Right cardiac atrium (tissue), 5 donors: ENCODE data around the gene KCTD13. TPM values are rescaled to one million over a fixed set of nuclear protein-coding genes. Genes with fewer than 3 reads are reported as not detected.

Experiments used
- ATAC-seq, 2 donors: fragments of 200-7000 bp; cut with Tn5 transposase; one replicate each; pipeline versions ENCODE4 v1.8.0 to v1.9.1; 2020; ENCODE audit warnings: moderate library complexity in 2 of 2, mild to moderate bottlenecking in 1 of 2
- DNase-seq, 3 donors: peaks; one replicate each; pipeline ENCODE4 v3.0.0-alpha.2; 2020
- H3K27ac ChIP-seq: one replicate; pipeline ENCODE4 v1.5.1; 2013; ENCODE audit warnings: mild to moderate bottlenecking, low read length, control low read depth, moderate library complexity
- H3K27me3 ChIP-seq: one replicate; pipeline ENCODE4 v1.6.1; 2013; ENCODE audit not compliant: control insufficient read depth, insufficient read depth
- H3K4me1 ChIP-seq: one replicate; pipeline ENCODE4 v1.6.1; 2013; ENCODE audit warnings: low read length; ENCODE audit not compliant: control insufficient read depth, insufficient read depth
- H3K4me3 ChIP-seq: one replicate; pipeline ENCODE4 v1.5.1; 2013; ENCODE audit warnings: low read length, control low read depth
- H3K9me3 ChIP-seq: one replicate; pipeline ENCODE4 v1.6.1; 2013; ENCODE audit warnings: low read length; ENCODE audit not compliant: control insufficient read depth
- WGBS: extraction: QIAGEN DNeasy Blood & Tissue Kit; methylation state at CpG from one replicate; pipeline ENCODE4 v1.1.7; 2013; 5-methylcytosine and 5-hydroxymethylcytosine counted together
- intact Hi-C, 4 donors: fragments of 100-400 bp; cut with DNase I; formaldehyde crosslinking; loops; one replicate each; pipeline versions ENCODE4 v1.11.0 to v1.14.0; 2022 to 2023
- long read RNA-seq, 4 donors: library from polyadenylated mRNA; unstranded; transcript quantifications; one replicate each; pipeline ENCODE4 v2.0.0, GENCODE V29; 2020 to 2021
- polyA plus RNA-seq: library from polyadenylated mRNA; stranded (reverse); fragments of 200-250 nt; gene quantifications from one replicate; pipeline ENCODE4 v1.2.3, GENCODE V29; 2013
- total RNA-seq, 4 donors: library from RNA; stranded (reverse); fragmentation: NEBNext Ultra II Directional; extraction: Animal tissue kit (Norgen Biotek cat#: 25700); gene quantifications; one replicate each; pipeline ENCODE4 v1.2.1, GENCODE V29; 2021
- donor health status: healthy with polysubstance abuse.
- donor health status: DM: no; HTN: yes; CAD: no.
- donor health status: DM: no; HTN: no; CAD: no.
- donor health status: DM: no; HTN: yes; CAD: no; lungs with severe emphysema.
- donor health status: DM: yes; HTN: yes; CAD: no.

The KCTD13 gene, protein sequence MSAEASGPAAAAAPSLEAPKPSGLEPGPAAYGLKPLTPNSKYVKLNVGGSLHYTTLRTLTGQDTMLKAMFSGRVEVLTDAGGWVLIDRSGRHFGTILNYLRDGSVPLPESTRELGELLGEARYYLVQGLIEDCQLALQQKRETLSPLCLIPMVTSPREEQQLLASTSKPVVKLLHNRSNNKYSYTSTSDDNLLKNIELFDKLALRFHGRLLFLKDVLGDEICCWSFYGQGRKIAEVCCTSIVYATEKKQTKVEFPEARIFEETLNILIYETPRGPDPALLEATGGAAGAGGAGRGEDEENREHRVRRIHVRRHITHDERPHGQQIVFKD
- 10 to 100 TPM in 2 of 4 donors, 1 to 10 TPM in 2; 7.3 to 12.8 (median 9.2) TPM for total RNA-seq
- polyA plus RNA-seq: 7.1 TPM
- long read RNA-seq, donor 1, full-length matches to known transcripts: 14 of 22 reads
- long read RNA-seq, donor 1, partial matches to known transcripts: 1 of 22 reads
- long read RNA-seq, donor 1, other reads (novel, unspliced or antisense): 7 of 22 reads
- long read RNA-seq, donor 2, partial matches to known transcripts: 0 of 2 reads
- long read RNA-seq, donor 2, other reads (novel, unspliced or antisense): 2 of 2 reads
- long read RNA-seq, donor 3, full-length matches to known transcripts: 13 of 19 reads
- long read RNA-seq, donor 3, partial matches to known transcripts: 1 of 19 reads
- long read RNA-seq, donor 3, other reads (novel, unspliced or antisense): 5 of 19 reads
- long read RNA-seq, donor 4, full-length matches to known transcripts: 5 of 6 reads
- long read RNA-seq, donor 4, partial matches to known transcripts: 0 of 6 reads
- long read RNA-seq, donor 4, other reads (novel, unspliced or antisense): 1 of 6 reads

DNA sequence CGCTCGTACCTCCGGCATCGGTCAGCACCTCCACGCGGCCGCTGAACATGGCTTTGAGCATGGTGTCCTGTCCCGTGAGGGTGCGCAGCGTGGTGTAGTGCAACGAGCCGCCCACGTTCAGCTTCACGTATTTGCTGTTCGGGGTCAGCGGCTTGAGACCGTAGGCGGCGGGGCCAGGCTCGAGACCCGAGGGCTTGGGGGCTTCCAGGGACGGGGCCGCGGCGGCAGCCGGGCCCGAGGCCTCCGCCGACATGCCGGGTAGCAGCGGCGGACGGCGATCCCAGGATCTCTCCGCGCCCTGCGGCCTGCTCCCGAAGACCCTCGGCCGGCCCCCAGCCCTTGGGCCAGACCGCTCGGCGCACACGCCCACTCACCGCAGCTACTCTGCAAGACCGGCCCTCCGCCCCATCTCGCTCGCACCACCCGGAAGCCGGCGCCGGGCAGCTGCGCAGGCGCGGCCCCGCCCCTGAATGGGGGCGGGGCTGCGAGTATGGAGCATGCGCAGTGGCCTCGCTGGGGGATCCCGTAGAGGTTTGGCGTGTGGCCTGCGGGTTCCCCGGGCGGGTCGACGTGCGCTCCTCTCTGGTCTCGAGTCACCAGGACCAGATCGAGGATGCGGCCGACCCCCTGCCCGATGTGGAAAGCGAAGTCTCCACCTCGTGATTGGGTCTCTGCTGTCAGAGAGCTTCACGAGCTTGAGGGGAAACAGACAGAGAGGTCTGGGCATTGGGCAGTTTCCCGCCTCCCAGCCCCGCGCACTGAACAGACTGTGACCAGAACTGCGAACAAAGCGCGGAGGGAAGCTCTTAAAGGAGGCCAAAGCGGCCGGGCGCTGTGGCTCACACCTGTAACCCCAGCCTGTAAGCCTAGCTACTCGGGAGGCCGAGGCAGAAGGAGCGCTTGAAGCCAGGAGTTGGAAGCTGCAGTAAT lies at the start of gene KCTD13:
Gene KCTD13 (minus strand): TSS at position 446 of the 930 bp plus-strand sequence. CDS start 193 bp downstream, at position 253.
- Histone ChIP-seq H3K27ac (peak within 1 kb of the TSS; percentile 76), H3K27me3 (no peaks in the 10 kb centered on the region), H3K4me1 (peaks cover 7% of the 10 kb centered on the region), H3K4me3 (peak within 1 kb of the TSS; percentile 82), H3K9me3 (no peaks in the 10 kb centered on the region)
- under 1% methylated on average over 89 of the region's 89 CpGs for WGBS
- DNase-seq (peak; percentile 85 to 94 (median 94)), ATAC-seq (peak; percentile 99)
- intact Hi-C loops: loop anchor here in 2 of 4 donors (2.0 to 5.0 kb wide), 2 partner anchors 35 to 36 kb away; partner anchors contain the start of gene TMEM219 (in 1 of the 2)

- intact Hi-C loops: no loop called here
- H3K4me3 ChIP-seq: peak overlapping the region; percentile 71
- no peak for ATAC-seq
- H3K27me3 ChIP-seq: no peaks in the 10 kb centered on the region
- WGBS: 46% methylated on average over 5 of the region's 5 CpGs
- no peaks in the 10 kb centered on the region for H3K9me3 ChIP-seq
- no peak for DNase-seq
- H3K27ac ChIP-seq: peak overlapping the region; percentile 88
- H3K4me1 ChIP-seq: peaks cover 11% of the 10 kb centered on the region
Measured at GRCh38 chr16:29975134-29975538, 49.1 kb upstream of the KCTD13 start.

DNA sequence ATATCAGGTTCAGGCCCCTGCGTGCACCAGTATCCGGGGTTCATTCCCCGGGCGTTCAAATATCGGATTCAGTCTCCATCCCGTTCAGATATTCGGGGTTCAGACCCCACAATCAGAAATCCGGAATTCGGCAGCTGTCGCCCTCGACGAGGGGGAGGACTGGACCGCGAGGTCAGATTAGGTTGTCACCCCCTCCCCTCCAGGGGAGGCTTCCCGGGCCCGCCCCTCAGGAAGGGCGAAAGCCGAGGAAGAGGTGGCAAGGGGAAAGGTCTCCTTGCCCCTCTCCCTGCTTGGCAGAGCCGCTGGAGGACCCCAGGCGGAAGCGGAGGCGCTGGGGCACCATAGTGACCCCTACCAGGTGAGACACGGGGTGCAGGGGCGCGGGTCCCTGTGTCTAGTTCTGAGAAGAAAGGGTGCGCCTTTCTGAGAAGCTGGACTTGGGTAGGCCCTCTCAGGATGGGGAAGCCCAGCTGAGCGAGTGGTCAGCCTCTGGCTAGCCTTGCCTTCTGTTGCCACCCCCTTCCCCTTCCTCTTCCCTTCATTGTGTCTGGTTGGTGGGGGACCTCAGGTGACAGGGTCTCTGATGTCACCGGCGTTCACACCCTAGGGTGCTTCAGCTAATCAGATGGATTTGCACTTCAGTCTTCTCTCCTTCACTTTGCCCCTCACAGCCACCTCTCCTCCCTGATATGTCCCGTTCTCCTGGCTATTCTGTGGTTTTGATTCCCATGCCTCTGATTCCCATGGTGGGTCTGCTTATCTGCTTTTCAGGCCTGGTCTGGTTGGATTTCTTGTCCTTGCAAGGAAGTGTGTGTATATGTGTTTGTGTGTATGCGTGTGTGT lies 48.5 kb upstream of the KCTD13 start:
- ATAC-seq (peak in 1 of 2 donors; percentile 53), DNase-seq (peak; percentile 50 to 72 (median 59))
- H3K27ac ChIP-seq: peak overlapping the region; percentile 88
- no peaks in the 10 kb centered on the region for H3K27me3 ChIP-seq
- no peaks in the 10 kb centered on the region for H3K9me3 ChIP-seq
- peaks cover 11% of the 10 kb centered on the region for H3K4me1 ChIP-seq
- intact Hi-C loops: no loop called here
- WGBS: 3% methylated on average over 31 of the region's 31 CpGs
- H3K4me3 ChIP-seq: peak overlapping the region; percentile 71

DNA sequence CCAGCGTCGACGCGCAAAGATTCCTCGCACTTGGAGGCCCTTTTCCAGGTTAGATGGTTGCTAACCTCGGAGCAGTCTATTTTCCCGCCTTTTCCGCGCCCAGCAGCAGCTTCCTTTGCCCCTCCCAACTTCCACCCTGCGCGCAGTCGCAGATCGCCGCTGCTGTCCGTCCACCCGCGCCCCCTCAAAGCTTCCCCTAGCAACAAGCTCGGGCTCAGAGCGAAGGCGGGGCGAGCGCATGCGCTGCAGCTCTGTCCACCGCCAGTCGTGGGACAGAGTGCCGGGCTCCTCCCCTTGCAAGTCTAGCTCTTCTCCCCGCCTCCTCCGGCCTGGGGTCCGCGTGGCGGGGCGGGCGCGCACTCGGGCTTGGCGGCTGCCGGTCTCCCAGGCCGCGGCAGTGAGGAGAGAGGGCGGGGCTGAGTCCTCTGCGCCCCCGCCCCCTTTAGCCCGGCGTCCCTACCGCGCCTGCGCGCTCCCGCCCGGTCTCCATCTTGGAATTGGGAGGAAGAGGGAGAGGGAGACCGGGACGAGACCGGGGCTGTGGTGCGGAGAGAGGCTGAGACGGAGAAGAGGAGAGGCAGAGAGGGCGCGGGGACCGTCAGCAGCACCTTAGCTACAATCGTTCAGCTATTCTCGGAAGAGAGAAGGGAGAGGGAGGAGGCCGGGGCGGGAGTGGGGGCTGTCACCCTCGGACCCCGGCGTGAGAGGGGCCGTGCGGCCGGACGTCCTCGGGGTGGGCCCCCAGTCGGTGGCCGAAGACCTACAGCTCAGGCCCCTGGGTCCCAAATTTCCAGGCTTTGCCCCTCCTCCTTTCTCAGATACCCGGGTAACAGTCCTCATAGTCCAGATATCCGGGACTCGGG lies 47.6 kb upstream of the KCTD13 start, which contains the start of gene TAOK2:
Gene TAOK2 (plus strand): TSS at position 485 of the 863 bp plus-strand sequence. CDS start 3,905 bp downstream, outside the sequence.
- H3K4me1 ChIP-seq: peaks cover 11% of the 10 kb centered on the region
- WGBS: 2% methylated on average over 75 of the region's 75 CpGs

GRCh38 chr16:29972992-29973383 lies 47.0 kb upstream of the KCTD13 start:
- H3K4me3 ChIP-seq: no peak overlapping the region

More for the DNA sequence above, 47.6 kb upstream of the KCTD13 start, which contains the start of gene TAOK2:
- peak within 1 kb of the TSS; percentile 88 for H3K27ac ChIP-seq
- intact Hi-C loops: no loop called here
- DNase-seq (peak; percentile 99 to 100 (median 99)), ATAC-seq (peak; percentile 97 to 99)
- peak within 1 kb of the TSS; percentile 71 for H3K4me3 ChIP-seq
- H3K9me3 ChIP-seq: no peaks in the 10 kb centered on the region
- H3K27me3 ChIP-seq: no peaks in the 10 kb centered on the region

GRCh38 chr16:29972500-29972899 lies 46.5 kb upstream of the KCTD13 start:
- H3K27ac ChIP-seq: no peak overlapping the region
- H3K4me1 ChIP-seq: peaks cover 11% of the 10 kb centered on the region
- WGBS: 100% methylated on average over 1 of the region's 1 CpG
- intact Hi-C loops: no loop called here
- H3K27me3 ChIP-seq: no peaks in the 10 kb centered on the region
- H3K4me3 ChIP-seq: no peak overlapping the region
- no peak for ATAC-seq
- no peak for DNase-seq
- H3K9me3 ChIP-seq: no peaks in the 10 kb centered on the region

More at GRCh38 chr16:29972992-29973383, 47.0 kb upstream of the KCTD13 start:
- ATAC-seq: no peak
- no peak for DNase-seq
- Histone ChIP-seq H3K9me3 (no peaks in the 10 kb centered on the region), H3K27ac (no peak overlapping the region), H3K27me3 (no peaks in the 10 kb centered on the region), H3K4me1 (peaks cover 11% of the 10 kb centered on the region)
- WGBS: 58% methylated on average over 6 of the region's 6 CpGs
- intact Hi-C loops: no loop called here

GRCh38 chr16:29971304-29971703 lies 45.3 kb upstream of the KCTD13 start:
- ATAC-seq (no peak), DNase-seq (peak in 1 of 3 donors; percentile 39)
- peaks cover 9% of the 10 kb centered on the region for H3K4me1 ChIP-seq
- no peaks in the 10 kb centered on the region for H3K9me3 ChIP-seq
- intact Hi-C loops: no loop called here
- no peak overlapping the region for H3K4me3 ChIP-seq
- H3K27ac ChIP-seq: no peak overlapping the region
- 89% methylated on average over 8 of the region's 8 CpGs for WGBS
- H3K27me3 ChIP-seq: no peaks in the 10 kb centered on the region

- no peaks in the 10 kb centered on the region for H3K4me1 ChIP-seq
- intact Hi-C loops: no loop called here
- 94% methylated on average over 4 of the region's 4 CpGs for WGBS
- DNase-seq: no peak
- H3K27ac ChIP-seq: no peak overlapping the region
- no peaks in the 10 kb centered on the region for H3K27me3 ChIP-seq
- ATAC-seq: no peak
- H3K4me3 ChIP-seq: no peak overlapping the region
- H3K9me3 ChIP-seq: no peaks in the 10 kb centered on the region
Measured at GRCh38 chr16:29968205-29968604, 42.2 kb upstream of the KCTD13 start.
